Activated CD8-positive, alpha-beta memory T cell treated with anti-CD3 and anti-CD28 coated beads for 24 hours (primary cell): ENCODE measurements around the gene ARFRP1.
"Not testable (repeated sequence)": the region's sequence is repeated elsewhere in the genome, so short reads cannot be mapped to it uniquely, and the experiment has no call there.

Source experiments
- DNase-seq: peaks from one replicate; pipeline ENCODE4 v3.0.0-alpha.2; 2020

Gene ARFRP1

GRCh38 chr20:63653041-63653973 is 54.5 kb downstream of the ARFRP1 start, which contains the start of gene STMN3:
Gene STMN3, minus strand, starts transcription at chr20:63653424. Its CDS starts 79 bp downstream, at chr20:63653345.
- DNase-seq: peak; percentile 86

GRCh38 chr20:63652192-63652980 is 55.4 kb downstream of the ARFRP1 start:
- peak; percentile 76 for DNase-seq

GRCh38 chr20:63651942-63652191 is 55.9 kb downstream of the ARFRP1 start:
- no peak for DNase-seq

DNA sequence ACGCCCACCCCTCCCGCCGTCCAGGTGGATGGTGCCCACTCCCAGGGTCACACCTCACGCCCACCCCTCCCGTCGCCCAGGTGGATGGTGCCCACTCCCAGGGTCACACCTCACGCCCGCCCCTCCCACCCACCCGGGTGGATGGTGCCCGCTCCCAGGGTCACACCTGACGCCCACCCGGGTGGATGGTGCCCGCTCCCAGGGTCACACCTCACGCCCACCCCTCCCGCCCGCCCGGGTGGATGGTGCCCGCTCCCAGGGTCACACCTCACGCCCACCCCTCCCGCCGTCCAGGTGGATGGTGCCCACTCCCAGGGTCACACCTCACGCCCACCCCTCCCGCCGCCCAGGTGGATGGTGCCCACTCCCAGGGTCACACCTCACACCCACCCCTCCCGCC is 57.3 kb downstream of the ARFRP1 start:
- not testable (repeated sequence) for DNase-seq

DNA sequence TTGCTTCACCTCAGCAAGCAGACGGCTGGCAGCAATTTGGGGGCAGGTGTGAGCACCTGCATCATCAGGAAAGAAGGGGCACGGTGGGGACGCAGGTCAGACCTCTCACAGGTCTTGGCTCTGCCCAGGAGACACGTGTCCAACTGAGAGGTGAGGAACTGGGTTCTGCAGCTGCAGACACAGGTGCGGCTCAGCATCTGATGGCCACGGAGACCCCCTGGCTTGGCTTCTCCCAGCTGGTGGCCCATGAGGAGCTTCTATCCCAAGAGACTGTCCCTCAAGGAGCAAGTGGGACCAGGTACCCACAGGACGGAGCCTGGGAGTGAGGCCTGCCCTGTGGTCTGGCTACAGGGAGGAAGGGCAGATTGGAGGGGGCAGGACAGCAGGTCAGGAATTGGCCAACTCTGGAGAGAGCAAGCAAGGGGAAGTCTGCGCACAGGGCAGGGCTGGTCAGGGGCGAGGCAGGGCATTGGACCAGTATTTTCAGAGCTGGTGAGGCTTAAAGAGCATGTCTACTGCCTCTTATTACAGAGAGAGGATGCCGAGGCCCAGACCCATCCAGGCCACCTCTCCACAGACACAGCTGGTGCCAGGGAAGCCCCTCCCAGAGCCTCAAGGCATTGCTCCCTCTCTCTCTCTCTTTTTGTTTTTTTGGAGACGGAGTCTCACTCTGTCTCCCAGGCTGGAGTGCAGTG is 58.7 kb downstream of the ARFRP1 start:
- DNase-seq: no peak
